ENCODE results near the gene TRABD2A.
"Not testable (repeated sequence)": the region's sequence is repeated elsewhere in the genome, so short reads cannot be mapped to it uniquely, and the experiment has no call there.

TRABD2A gene

DNA sequence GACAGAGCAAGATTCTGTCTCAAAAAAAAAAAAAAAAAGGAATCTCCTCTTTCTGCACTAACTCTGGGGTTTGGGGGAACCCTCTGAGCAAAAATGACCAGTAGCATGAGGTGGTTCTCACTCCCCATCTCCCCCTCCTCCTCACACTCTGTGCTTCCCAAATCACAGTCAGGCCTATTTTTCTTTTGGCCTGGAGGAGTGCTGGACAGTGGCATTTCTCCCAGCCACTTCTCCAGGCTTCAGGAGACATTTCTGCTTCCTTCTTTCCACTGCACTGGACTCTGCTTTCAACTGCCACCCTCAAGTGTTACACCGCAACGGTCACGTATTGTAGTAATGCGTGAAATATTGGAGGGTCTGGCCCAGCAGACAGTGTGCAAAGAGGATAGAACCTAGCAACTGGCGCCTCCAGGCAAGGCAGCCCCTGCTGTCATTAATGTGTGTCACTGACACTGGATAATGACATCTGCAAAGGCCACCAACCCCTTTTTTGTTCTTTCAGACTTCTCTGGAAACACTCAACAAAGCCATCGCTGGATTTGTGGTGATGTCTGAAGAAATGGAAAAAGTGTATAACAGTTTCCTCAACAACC is 68.9 kb downstream of the TRABD2A start:
- DNase-seq: no peak

DNA sequence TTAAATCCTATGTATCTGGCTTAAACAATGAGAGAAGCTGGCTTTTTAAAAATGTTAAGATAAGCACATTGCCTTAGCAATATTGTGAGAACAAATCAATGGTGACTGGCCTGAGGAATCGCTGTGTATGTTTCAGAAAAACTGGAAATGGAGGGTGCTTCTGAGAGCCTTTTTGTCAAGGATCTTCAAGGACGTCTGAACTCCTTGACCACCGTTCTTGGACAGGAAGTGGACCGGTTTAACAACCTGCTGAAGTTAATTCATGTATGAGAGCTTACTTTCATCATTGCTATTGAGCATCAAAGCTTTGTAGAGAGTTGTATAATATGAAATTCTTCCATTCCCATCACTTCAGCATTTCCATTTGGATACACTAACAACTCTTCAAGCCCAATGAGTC is 72.6 kb downstream of the TRABD2A start:
- no peak for DNase-seq

DNA sequence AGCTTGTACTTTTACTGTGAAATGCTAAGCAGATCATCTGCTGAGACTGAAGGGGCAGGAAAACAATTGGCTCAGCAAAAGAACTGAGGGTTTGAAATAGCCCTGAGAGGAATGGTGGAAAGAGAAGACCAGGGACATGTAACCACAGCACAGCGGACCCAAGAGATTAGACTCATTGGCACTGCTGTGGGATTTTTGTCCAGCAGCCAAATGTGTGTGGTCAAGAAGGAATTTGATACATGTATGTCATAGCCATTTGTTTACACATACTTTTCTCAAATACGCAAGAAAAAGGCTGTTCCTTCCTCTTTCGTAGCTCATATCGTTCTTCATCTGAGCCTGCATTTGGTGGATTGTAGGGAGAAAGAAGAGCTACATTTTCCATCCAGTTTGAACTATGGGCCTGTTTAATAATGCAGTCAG is 73.8 kb downstream of the TRABD2A start:
- DNase-seq: no peak

DNA sequence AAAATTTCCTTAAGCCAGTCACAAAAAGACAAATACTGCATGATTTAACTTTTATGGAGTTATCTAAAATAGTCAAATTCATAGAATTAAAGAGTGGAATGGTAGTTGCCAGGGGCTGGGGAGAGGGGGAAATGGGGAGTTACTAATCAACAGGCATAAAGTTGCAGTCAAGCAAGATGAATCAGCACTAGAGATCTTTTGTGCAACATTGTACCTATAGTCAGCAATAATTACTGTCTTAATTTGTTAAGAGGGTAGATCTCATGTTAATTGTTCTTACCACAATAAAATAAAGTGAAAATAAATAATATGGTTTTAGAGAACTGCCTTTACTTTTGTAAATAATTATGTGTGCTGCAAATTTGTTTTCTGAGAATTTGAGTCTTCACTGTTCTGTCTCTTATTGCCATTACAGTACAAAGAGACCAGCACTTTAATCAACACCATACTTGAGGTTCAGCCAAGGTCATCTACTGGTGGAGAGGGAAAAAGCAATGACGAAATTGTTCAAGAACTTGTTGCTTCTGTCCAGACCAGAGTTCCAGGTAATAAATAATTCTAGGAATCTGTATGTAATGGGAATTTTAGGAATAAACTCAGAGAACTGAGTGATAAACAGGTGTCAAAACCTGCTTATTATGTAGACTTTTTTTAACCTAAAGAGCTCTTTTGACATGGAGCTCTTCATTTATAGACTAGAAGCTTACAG is 75.5 kb downstream of the TRABD2A start:
- DNase-seq: no peak

DNA sequence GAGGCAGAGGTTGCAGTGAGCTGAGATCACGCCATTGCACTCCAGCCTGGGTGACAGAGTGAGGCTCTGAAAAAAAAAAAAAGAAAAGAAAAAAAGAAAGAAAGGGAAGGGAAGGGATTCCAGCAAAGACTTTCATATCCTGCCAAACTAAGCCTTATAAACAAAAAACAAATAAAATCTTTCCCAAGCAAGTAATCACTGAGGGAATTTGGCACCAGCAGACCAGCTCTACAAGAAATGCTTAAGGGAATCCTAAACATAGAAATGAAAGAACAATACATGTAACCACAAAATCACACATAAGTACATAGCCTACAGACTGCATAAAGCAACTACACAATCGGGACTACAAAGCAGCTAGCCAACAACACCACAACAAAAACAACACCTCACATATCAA is 79.1 kb downstream of the TRABD2A start:
- no peak for DNase-seq

DNA sequence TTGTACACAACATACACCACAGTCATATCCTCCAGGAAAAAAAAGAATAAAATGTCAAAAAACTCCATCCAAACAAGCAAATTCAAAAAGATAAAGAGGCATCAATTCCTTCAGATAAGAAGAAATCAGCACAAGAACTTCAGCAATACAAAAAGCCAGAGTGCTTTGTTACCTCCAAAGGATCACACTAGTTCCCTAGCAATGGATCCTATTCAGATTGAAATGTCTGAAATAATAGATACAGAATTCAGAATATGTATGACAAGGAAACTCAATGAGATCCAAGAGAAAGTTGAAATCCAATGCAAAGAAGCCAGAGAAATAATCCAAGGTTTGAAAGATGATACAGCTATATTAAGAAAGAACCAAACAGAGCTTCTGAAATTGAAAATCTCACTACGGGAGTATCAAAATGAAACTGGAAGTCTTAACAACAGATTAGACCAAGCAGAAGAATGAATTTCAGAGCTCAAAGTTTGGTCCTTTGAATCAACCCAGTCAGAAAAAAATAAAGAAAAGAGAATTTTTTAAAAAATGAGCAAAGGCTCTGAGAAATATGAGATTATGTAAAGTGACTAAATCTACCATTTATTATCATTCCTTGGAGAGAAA is 80.6 kb downstream of the TRABD2A start:
- DNase-seq: no peak

DNA sequence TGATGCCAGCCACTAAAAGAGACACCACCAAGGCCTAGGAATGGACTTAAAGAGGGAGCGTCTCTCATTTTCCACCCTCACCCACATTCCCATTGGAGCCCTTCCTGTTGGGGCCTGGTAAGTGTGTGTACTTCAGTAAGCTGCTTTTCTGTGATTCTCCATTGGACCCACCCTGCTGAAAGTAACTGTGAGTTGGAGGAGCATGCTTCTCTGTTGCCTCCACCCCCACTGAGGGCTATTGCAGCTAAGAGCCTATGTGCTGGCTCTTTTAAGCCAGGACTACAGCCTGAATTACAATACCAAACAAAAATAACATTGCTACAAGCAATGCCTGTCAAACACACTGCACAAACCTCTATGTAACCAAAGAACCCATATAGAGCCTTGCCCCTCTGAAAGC is 81.1 kb downstream of the TRABD2A start:
- no peak for DNase-seq

DNA sequence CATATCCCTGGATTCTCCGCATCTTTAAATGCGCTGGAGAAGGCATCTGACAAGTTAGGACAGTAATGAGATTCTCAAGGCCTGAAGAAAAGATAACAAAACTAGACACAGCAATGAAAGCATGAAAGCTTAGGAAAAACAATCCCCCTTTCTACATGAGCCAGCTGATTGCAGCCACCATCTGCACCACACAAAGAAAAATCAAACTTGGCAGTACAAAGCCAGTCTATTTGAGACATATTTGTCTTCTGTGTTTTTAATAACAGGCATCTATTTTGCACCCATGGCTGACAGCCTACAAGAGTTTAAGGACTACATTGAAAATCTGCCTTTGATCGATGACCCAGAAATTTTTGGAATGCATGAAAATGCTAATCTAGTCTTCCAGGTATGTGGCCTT is 83.6 kb downstream of the TRABD2A start:
- DNase-seq: no peak

DNA sequence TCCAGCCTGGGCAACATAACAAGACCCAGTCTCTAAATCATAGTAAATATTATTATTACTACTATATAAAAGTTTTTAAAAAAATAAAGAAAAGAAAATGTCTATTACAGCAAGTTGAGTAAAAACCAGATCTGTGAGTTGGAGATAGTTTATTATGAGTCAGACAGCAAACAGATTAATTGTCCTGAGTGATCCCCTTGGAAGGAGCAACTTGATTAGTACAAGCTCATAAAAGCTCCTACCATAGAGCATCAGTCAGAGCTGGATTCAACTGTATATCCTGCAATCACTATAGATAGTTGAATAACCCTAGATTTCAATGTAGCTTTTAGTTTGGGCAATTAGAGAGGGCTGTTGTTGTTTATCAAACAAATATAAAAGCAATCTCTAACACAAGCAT is 84.1 kb downstream of the TRABD2A start:
- DNase-seq: no peak

DNA sequence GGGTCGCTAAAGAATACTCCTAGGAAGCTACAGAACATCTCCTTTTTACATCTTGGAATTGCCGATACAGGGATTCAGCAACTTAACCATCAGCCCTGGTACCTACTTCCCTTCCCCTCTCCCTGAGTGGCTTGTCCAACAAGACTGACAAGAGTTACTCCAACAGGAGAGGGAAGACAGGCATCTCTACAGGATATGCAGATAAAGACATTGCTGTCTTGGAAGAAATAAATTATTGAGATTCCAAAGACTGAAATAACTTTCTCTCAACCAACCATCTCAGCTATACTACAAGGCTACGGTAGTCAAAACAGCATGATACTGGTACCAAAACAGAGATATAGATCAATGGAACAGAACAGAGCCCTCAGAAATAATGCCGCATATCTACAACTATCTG is 87.2 kb downstream of the TRABD2A start:
- no peak for DNase-seq

DNA sequence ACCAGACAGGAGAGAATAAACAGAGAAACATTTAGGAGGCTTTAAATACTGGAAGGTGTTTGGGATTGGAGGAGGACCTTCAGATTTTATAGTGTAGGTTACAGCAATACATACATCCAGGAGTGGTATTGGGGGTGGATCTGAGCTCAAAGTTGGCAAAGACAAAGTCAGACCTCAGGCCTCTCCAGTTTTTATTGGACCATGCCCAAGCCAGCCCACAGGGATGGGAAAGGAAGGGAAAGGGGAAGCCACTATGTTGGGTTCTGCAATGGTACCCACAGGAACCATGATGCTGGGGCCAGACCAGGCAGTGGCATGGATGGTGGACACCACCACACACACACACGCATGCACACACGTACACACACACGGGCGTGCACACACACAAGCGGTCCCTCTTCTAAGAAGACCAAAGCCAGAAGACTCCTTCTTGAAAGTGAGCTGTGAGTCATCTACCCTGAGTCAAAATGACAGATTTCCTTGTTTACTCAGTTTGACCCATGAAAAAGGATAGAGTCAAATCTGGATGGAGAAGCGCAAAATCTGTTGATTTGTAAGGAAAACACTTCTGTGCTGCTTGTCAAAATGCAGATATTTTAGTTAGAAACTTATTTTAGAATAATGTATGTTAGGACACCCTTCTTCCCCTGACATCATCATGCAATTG is 87.9 kb downstream of the TRABD2A start:
- DNase-seq: no peak

DNA sequence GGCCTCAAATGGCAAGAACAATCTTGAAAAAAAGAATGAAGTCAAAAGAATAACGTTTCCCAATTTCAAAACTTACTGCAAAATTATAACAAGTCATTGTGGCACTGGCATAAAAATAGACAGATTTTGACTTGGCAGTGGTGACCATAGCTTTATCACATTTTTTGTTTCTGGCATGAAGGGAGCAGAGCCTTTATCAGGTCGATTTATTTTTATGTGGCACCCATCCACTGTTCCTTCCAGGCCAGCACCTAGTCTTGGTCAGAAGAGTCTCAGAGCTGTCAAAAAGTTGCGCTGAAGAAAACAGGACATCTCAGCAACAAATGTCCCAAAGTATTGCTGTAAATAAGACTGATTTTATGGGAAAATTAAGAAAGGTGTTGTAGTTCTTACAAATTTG is 92.4 kb downstream of the TRABD2A start:
- no peak for DNase-seq

DNA sequence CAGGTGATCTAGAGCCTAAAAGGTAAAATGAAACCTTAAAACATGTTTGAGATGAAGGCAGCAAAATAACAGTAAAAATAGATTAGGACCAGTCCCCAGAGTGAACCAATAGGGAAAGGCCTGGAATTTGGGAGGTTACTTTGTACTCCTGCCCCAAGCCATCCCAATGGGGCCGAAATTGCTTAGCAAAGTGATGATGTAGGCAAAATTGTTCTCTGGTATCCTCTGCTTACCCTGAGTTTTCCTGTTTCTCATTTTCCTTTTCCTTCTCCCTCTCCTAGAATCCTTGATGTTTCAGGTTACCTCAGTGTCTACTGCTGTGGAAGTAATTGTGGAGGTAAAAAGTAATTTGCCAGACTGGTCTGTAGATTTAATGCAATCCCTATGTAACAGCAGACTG is 92.9 kb downstream of the TRABD2A start:
- DNase-seq: no peak

DNA sequence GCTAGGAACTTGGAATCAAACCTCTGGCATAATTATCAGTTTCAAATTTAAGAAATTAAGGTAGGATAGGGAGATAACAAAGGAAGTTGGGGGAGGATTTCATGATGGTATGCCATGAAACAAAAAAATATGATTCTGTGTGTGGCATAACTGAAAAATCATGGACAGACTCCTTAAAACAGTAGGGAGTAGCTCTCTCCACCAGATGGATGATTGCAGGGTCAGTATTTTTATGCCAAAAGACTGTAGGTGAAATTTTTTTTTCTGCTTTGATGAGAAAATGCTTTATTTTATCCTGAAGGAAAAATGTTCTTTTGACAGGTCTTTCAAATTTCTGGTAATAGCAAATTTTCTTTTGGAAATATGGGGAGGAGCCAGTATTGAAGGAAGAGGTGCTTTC is 94.3 kb downstream of the TRABD2A start:
- no peak for DNase-seq

DNA sequence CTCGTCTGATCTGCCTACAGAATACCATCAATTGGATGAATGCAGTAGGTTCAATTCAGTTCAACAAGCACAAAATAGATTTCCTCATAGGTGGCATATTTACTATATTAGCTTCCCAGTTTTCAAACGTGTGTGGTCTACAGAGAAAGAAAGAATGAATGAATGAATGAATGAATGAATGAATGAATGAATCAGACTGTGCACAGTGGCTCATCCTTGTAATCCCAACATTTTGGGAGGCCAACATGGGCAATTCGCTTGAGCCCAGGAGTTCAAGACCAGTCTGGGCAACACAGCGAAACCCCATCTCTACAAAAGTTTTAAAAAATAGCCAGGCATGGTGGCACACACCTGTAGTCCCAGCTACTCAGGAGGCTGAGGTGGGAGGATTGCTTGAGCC is 94.9 kb downstream of the TRABD2A start:
- DNase-seq: no peak

DNA sequence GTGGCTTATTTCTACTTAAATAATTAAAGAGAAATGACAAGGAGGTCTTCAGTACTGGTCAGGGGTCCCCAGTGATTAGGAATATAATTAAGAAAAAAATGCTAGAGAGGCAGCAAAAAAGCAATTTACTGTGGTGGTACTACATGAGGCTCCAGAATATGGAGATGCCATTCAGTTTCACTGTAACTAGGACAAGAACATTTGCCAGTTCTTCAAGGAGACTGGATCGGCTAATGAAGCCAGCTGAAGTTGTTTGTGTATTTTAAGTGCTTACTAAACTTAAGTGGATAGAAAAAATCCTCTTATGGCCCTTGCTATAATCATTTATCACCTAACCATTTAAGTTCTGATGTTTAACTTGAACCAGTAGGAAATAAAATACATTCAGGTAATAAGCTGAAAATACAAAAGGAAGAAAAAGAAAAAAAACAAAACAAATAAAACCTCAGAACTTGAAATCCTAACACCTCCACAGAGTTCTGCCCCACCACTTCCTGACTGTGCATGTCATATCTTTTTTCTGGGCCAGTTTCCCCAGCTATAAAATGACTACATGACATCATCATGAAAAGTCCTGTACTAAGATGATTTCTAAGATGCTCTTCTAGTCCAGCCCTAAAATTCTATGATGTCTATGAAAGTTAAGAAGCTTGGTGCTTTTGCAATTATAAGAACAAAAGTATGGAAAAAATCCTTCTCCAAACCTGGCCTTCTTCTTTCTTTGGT is 98.0 kb downstream of the TRABD2A start:
- no peak for DNase-seq

DNA sequence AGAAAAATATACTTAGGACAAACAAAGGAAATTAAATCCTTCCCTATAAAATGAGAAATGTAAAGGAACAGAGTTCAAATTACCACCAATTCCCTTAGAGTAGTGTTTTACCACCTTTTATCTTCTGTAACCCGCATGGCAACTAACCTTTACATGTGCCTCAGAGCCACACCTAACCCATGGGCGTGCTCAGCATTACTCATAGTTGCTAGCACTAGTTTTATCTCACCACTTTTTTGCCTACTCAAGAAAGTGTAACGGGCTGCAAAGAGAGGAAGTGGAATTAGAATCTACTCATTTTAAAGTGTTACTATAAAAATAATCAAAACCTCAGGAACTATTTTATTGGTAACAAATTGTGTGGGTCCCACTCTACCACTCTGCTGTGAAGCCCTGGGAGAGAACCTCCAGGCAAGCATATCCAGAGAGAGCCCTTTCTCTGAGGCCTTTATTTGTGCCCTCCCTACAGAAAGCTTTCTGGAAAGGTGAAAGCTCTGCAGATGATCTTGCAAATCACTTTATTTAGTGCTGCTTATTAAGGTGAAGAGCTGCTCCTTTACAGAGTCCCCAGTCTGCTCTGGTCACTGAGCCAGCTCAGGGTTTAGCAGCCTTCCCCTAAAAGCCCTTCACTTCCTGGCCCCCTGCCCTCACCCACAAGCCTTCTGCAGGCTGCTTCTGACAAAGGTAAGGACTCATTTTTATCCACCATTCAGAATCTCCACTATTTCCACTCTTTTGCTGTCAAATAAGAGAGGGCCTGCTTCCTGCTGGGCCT is 98.8 kb downstream of the TRABD2A start:
- DNase-seq: no peak

DNA sequence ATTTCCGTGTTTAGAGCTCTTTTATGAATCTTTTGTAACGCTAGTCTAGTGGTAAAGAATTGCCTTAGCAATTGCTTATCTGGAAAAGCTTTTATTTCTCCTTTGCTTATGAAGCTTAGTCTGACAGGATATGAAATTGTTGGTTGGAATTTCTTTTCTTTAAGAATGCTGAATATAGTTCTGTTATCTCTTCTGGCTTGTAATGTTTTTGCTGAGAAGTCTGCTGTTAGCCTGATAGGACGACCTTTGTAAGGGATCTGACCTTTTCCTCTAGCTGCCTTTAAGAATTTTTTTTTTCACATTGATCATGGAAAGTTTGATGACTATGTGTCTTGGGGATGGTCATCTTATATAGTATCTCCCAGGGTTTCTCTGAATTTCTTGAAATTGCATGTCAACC is 101.1 kb downstream of the TRABD2A start:
- DNase-seq: no peak

DNA sequence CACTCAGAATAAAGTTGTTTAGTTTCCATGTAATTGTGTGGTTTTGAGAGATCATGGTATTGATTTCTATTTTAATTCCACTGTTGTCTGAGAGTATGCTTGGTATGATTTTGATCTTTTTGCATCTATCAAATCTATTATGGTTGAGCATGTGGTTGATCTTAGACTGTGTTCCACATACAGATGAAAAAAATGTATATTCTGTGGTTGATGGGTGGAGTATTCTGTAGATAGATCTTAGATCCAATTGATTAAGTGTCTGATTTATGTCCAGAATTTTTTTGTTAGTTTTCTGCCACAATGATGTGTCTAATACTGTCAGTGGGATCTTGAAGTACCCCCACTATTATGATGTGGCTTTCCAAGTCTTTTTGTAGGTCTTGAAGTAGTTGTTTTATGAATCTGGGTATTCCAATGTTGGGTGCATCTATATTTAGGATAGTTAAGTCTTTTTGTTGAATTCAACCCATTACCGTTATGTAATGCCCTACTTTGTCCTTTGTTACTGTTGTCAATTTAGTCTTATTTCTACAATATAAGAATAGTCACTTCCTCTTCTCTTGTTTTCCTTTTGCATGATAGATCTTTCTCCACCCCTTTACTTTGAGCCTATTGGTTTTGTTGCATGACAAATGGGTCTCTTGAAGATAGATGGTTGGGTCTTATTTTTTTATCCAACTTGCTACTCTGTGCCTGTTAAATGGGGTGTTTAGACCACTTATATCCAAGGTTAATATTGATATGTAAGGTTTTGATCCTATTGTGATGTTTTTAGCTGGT is 101.8 kb downstream of the TRABD2A start:
- DNase-seq: no peak

DNA sequence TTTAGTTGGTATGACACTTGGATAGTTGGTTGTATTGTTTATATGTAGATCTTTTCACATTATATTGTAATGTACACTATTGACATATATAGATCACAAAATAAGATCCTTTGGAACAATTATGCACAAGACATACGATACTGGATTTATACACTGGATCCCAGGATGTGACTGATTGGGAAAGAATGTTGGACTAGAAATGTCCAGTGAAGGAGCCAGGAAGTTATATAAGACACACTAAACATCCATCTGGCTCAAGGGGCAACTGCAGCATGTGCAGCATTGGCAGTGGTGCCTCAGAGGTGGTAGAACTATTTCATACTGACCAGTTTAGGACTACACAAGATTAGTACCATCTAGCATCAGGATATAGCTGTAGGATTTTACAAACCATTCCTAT is 104.9 kb downstream of the TRABD2A start:
- DNase-seq: no peak

DNA sequence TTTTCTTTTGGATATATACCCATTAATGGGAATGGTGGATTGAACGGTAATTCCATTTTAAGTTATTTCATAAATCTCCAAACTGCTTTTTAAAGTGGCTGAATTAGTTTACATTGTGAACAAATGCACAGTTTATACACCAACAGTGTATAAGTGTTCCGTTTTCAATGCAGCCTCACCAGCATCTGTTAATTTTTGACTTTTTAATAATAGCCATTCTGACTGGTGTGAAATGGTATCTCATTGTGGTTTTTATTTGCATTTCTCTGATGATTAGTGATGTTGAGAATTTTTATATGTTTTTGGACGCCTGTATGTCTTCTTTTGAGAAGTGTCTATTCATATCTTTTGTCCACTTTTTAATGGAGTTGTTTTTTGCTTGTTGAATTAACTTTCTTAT is 107.3 kb downstream of the TRABD2A start:
- not testable (repeated sequence) for DNase-seq

All from NCI-H748 treated with DMSO at 0.1 percent for 48 hours (cell line).